ENCODE data around the gene MRPL14.

Gene MRPL14

GRCh38 chr6:44122801-44123200, 4.5 kb downstream of the MRPL14 start:
- Histone ChIP-seq H3K27ac (ENCODE audit: low read length) (no peak overlapping the region), H3K9ac (ENCODE audit: low read length in 2 of 2) (no peak overlapping the region), H3K4me3 (ENCODE audit: low read length in 2 of 2) (no peak overlapping the region)

DNA sequence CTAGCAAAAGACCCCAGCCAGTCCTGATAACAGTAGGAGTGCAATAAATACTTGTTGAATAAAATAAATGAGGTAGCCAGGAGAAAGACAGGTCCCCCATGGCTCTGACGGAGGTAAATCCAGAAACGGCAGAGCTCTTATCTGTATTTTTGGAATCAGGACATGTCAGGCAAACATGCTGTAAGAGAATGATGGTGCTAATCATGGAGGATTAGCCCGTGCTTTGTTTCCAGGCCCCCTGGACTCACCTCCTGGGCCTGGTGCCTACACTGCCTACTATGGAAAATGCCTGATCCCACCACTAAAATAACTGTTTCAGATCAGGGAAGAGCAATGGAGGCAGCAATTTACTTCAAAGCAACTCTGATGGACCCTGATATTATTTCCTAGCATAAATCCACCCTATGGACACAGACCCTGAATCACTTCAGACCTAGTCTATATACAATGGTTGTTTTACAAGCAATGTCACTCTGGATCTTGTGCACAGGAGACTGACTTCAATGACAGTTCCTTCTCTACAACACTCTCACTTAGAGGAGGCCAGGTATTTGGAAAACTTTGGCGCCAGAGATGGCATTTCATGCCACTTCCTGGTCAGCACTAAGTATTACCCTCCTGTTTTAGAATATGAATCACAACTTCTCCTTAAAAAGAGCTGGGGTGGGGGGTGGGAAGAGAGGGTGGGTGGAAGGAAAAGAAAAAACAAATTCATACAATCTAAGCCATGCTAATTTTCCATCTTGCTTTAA, 6.4 kb downstream of the MRPL14 start:
- Histone ChIP-seq H3K27me3 (ENCODE audit: control insufficient read depth in 1 of 2, insufficient read depth in 2 of 2, low read length in 2 of 2) (no peaks in the 10 kb centered on the region), H3K9ac (ENCODE audit: low read length in 2 of 2) (no peak overlapping the region), H3K9me3 (ENCODE audit: control insufficient read depth in 2 of 2, low read length in 2 of 2) (no peaks in the 10 kb centered on the region), H3K36me3 (ENCODE audit: control insufficient read depth in 2 of 2, insufficient read depth in 2 of 2, low read length in 2 of 2) (no peaks in the 10 kb centered on the region), H3K4me1 (ENCODE audit: control insufficient read depth, insufficient read depth, low read length) (peaks cover 16% of the 10 kb centered on the region), H3K27ac (ENCODE audit: low read length) (no peak overlapping the region), H3K4me3 (ENCODE audit: low read length in 2 of 2) (no peak overlapping the region)

More at GRCh38 chr6:44122801-44123200, 4.5 kb downstream of the MRPL14 start:
- Histone ChIP-seq H3K36me3 (ENCODE audit: control insufficient read depth in 2 of 2, insufficient read depth in 2 of 2, low read length in 2 of 2) (no peaks in the 10 kb centered on the region), H3K27me3 (ENCODE audit: control insufficient read depth in 1 of 2, insufficient read depth in 2 of 2, low read length in 2 of 2) (no peaks in the 10 kb centered on the region), H3K9me3 (ENCODE audit: control insufficient read depth in 2 of 2, low read length in 2 of 2) (no peaks in the 10 kb centered on the region), H3K4me1 (ENCODE audit: control insufficient read depth, insufficient read depth, low read length) (peaks cover 17% of the 10 kb centered on the region)

DNA sequence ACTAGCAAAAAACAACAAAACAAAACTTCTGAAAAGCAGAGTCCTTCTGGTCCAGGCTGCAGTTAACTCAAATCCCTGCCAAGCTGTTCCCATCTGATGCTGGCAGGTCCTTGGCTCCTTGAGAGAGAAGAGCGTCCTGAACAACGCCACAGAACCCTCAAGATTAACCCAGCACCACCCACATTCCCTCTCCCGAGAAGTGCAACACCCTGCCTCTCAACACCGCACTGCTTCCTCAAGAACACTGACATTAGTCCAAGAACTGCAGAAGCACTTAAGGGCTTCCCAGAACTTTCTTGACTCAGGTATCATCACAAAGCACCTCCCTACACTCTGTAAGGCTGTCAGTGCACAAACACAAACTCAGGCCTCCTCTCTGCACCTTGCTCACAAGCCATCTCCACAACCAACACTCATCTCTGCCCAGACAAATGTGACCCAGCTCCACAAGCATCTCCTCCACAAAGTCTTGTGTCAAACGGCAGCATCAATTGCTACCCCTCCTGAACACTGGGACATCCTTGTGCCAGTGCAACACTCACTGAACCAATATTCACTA, 7.5 kb downstream of the MRPL14 start:
- Histone ChIP-seq H3K36me3 (ENCODE audit: control insufficient read depth in 2 of 2, insufficient read depth in 2 of 2, low read length in 2 of 2) (peaks cover 0 to 5% of the 10 kb centered on the region in 2 donors), H3K4me3 (ENCODE audit: low read length in 2 of 2) (no peak overlapping the region), H3K4me1 (ENCODE audit: control insufficient read depth, insufficient read depth, low read length) (peaks cover 16% of the 10 kb centered on the region), H3K9ac (ENCODE audit: low read length in 2 of 2) (no peak overlapping the region), H3K27ac (ENCODE audit: low read length) (peak overlapping the region; percentile 31), H3K27me3 (ENCODE audit: control insufficient read depth in 1 of 2, insufficient read depth in 2 of 2, low read length in 2 of 2) (no peaks in the 10 kb centered on the region), H3K9me3 (ENCODE audit: control insufficient read depth in 2 of 2, low read length in 2 of 2) (no peaks in the 10 kb centered on the region)

DNA sequence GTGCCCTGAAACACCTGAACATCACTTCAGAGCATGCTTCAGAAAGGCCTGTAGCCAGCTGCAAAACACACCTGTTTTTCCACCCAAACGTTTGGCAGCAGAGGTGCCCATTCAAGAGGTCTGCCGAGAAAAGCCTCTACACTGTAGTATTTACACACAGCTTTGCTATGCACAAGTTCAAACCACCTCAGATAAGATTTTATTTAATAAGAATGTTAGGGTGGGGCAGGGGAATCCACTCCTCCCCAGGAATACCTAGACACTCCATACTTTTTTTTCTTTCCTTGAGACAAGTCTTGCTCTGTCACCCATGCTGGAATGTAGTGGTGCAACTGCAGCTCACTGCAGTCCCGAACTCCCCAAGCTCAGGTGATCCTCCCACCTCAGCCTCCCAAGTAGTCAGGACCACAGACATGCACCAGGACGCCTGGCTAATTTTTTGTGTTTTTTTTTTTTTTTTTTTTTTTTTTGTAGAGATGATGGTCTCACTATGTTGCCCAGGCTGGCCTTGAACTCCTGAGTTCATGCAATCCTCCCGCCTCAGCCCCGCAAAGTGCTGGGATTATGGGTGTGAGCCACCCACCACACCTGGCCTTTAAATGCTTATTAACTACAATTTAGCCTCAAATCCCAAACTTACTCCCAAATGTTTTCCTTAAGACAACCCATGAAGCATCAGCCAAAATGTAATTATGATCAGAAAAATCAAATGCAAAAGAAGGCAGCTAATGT, 9.7 kb downstream of the MRPL14 start:
- H3K27ac ChIP-seq (ENCODE audit: low read length), result no peak overlapping the region
- H3K9ac ChIP-seq (ENCODE audit: low read length in 2 of 2), result no peak overlapping the region
- peaks cover 13 to 19% of the 10 kb centered on the region in 2 donors for H3K36me3 ChIP-seq (ENCODE audit: control insufficient read depth in 2 of 2, insufficient read depth in 2 of 2, low read length in 2 of 2)
- H3K27me3 ChIP-seq (ENCODE audit: control insufficient read depth in 1 of 2, insufficient read depth in 2 of 2, low read length in 2 of 2), result no peaks in the 10 kb centered on the region
- H3K9me3 ChIP-seq (ENCODE audit: control insufficient read depth in 2 of 2, low read length in 2 of 2), result no peaks in the 10 kb centered on the region
- peaks cover 16% of the 10 kb centered on the region for H3K4me1 ChIP-seq (ENCODE audit: control insufficient read depth, insufficient read depth, low read length)
- no peak overlapping the region for H3K4me3 ChIP-seq (ENCODE audit: low read length in 2 of 2)

- Histone ChIP-seq H3K9me3 (ENCODE audit: control insufficient read depth in 2 of 2, low read length in 2 of 2) (no peaks in the 10 kb centered on the region), H3K36me3 (ENCODE audit: control insufficient read depth in 2 of 2, insufficient read depth in 2 of 2, low read length in 2 of 2) (peaks cover 13 to 24% of the 10 kb centered on the region in 2 donors), H3K9ac (ENCODE audit: low read length in 2 of 2) (peak overlapping the region in 1 of 2 donors; percentile 29), H3K27me3 (ENCODE audit: control insufficient read depth in 1 of 2, insufficient read depth in 2 of 2, low read length in 2 of 2) (no peaks in the 10 kb centered on the region), H3K27ac (ENCODE audit: low read length) (no peak overlapping the region), H3K4me3 (ENCODE audit: low read length in 2 of 2) (no peak overlapping the region), H3K4me1 (ENCODE audit: control insufficient read depth, insufficient read depth, low read length) (peaks cover 16% of the 10 kb centered on the region)
These were observed 10.4 kb downstream of the MRPL14 start for GRCh38 chr6:44116641-44117382.

- Histone ChIP-seq H3K4me1 (ENCODE audit: control insufficient read depth, insufficient read depth, low read length) (peaks cover 16% of the 10 kb centered on the region), H3K27ac (ENCODE audit: low read length) (no peak overlapping the region), H3K4me3 (ENCODE audit: low read length in 2 of 2) (no peak overlapping the region), H3K9me3 (ENCODE audit: control insufficient read depth in 2 of 2, low read length in 2 of 2) (no peaks in the 10 kb centered on the region), H3K36me3 (ENCODE audit: control insufficient read depth in 2 of 2, insufficient read depth in 2 of 2, low read length in 2 of 2) (peaks cover 15 to 28% of the 10 kb centered on the region in 2 donors), H3K9ac (ENCODE audit: low read length in 2 of 2) (no peak overlapping the region), H3K27me3 (ENCODE audit: control insufficient read depth in 1 of 2, insufficient read depth in 2 of 2, low read length in 2 of 2) (no peaks in the 10 kb centered on the region)
These were observed 11.4 kb downstream of the MRPL14 start for GRCh38 chr6:44115866-44116265.

GRCh38 chr6:44113414-44113813, 13.8 kb downstream of the MRPL14 start:
- Histone ChIP-seq H3K9me3 (ENCODE audit: control insufficient read depth in 2 of 2, low read length in 2 of 2) (no peaks in the 10 kb centered on the region), H3K4me3 (ENCODE audit: low read length in 2 of 2) (no peak overlapping the region), H3K27me3 (ENCODE audit: control insufficient read depth in 1 of 2, insufficient read depth in 2 of 2, low read length in 2 of 2) (no peaks in the 10 kb centered on the region), H3K36me3 (ENCODE audit: control insufficient read depth in 2 of 2, insufficient read depth in 2 of 2, low read length in 2 of 2) (peaks cover 22 to 33% of the 10 kb centered on the region in 2 donors), H3K9ac (ENCODE audit: low read length in 2 of 2) (no peak overlapping the region), H3K4me1 (ENCODE audit: control insufficient read depth, insufficient read depth, low read length) (peaks cover 11% of the 10 kb centered on the region), H3K27ac (ENCODE audit: low read length) (no peak overlapping the region)

GRCh38 chr6:44111434-44112417, 15.5 kb downstream of the MRPL14 start:
- Histone ChIP-seq H3K9ac (ENCODE audit: low read length in 2 of 2) (no peak overlapping the region), H3K27me3 (ENCODE audit: control insufficient read depth in 1 of 2, insufficient read depth in 2 of 2, low read length in 2 of 2) (no peaks in the 10 kb centered on the region), H3K36me3 (ENCODE audit: control insufficient read depth in 2 of 2, insufficient read depth in 2 of 2, low read length in 2 of 2) (peaks cover 22 to 38% of the 10 kb centered on the region in 2 donors), H3K27ac (ENCODE audit: low read length) (no peak overlapping the region), H3K4me3 (ENCODE audit: low read length in 2 of 2) (no peak overlapping the region), H3K9me3 (ENCODE audit: control insufficient read depth in 2 of 2, low read length in 2 of 2) (no peaks in the 10 kb centered on the region), H3K4me1 (ENCODE audit: control insufficient read depth, insufficient read depth, low read length) (peaks cover 2% of the 10 kb centered on the region)

DNA sequence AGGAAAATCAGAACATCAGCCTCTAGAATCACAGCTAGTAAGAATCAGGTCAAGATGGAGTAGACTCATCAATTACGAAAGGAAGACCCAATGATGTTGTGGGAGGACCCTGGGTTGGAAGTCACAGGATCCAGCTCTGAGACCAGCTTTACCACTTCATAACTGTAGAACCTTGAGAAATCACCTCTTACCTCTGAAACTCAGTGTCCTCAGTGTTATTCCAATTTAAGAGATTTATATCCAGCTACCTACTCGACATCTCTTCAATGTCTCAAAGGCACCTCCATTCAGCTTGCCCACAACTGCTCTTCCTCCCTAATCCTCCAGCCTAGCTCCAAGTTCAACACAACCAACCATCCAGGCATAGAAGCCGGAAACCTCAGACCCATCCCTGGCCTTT, 16.3 kb downstream of the MRPL14 start:
- Histone ChIP-seq H3K4me3 (ENCODE audit: low read length in 2 of 2) (no peak overlapping the region), H3K27me3 (ENCODE audit: control insufficient read depth in 1 of 2, insufficient read depth in 2 of 2, low read length in 2 of 2) (no peaks in the 10 kb centered on the region), H3K4me1 (ENCODE audit: control insufficient read depth, insufficient read depth, low read length) (no peaks in the 10 kb centered on the region), H3K27ac (ENCODE audit: low read length) (no peak overlapping the region), H3K9me3 (ENCODE audit: control insufficient read depth in 2 of 2, low read length in 2 of 2) (no peaks in the 10 kb centered on the region), H3K36me3 (ENCODE audit: control insufficient read depth in 2 of 2, insufficient read depth in 2 of 2, low read length in 2 of 2) (peaks cover 22 to 39% of the 10 kb centered on the region in 2 donors), H3K9ac (ENCODE audit: low read length in 2 of 2) (no peak overlapping the region)
